Subcutaneous adipose tissue (tissue), 4 donors: ENCODE results near the gene RNF38. TPM values are rescaled to one million over a fixed set of nuclear protein-coding genes. Genes with fewer than 3 reads are reported as not detected.

Source experiments
- CTCF ChIP-seq: fragments of 450-650 bp; IDR thresholded peaks from one replicate; pipeline ENCODE4 v1.5.1; 2016; ENCODE audit warnings: low read depth, mild to moderate bottlenecking, control low read depth, antibody characterized with exemption, moderate library complexity
- total RNA-seq, 4 donors: library from RNA; depleted of rRNA; stranded (reverse); fragments of >200 nt; gene quantifications; one replicate each; pipeline ENCODE4 v1.1.0, GENCODE V29; 2016

RNF38 gene
- total RNA-seq, 4 donors from 2014 or later, result 29.1 to 48.3 (median 32.7) TPM

DNA sequence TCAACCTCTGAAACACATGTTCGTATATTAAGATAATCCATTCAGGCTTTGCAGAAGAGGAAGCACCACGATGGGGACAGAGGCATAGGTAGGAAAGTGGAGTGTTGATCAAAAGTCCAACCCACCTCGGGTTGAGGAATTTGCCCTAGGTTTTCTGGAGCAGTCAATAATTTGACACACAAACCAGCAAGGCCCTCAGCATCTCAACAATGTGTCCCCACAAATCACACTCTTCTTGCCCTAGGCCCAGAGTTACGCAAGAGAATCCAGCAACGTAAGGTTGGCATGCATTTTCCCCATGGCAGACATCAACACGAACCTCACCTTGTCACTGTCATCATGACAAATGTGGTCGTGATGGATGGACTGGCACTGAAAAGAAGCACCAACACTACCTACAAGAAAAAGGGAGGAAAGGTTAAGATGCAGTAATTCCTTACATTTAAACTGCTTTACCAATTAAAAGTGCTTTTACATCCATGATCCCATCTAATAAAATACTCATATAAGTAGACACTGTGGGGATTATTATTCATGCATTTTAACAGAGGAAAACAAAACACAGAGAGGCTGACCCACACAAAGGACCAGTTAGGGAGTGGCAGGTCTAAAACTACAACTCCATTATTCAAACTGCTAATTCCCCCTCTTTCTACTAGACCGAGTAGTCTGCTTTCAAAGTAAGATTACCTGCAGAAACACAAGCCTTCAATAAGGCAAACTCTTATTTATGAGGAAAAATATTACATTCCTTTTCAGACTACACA is 24.4 kb upstream of the RNF38 start:
- no peak for TF ChIP-seq CTCF

GRCh38 chr9:36423206-36423605 is 23.1 kb upstream of the RNF38 start:
- TF ChIP-seq CTCF, result no peak

DNA sequence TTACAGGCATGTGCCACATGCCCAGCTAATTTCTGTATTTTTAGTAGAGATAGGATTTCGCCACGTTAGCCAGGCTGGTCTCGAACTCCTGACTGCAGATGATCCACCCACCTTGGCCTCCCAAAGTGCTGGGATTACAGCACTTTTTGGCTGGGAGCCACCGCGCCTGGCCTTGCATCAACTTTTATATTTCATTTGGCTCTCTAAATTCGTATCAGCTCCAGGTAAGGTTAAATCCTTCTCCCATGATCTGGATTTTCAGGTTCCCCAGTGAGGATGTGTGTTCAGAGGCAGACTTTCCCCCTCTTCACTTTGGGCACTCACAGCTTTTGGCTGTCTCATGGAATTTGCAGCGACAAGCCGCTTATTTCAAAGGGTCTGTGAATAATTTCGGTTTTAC is 16.8 kb upstream of the RNF38 start:
- TF ChIP-seq CTCF, result no peak

DNA sequence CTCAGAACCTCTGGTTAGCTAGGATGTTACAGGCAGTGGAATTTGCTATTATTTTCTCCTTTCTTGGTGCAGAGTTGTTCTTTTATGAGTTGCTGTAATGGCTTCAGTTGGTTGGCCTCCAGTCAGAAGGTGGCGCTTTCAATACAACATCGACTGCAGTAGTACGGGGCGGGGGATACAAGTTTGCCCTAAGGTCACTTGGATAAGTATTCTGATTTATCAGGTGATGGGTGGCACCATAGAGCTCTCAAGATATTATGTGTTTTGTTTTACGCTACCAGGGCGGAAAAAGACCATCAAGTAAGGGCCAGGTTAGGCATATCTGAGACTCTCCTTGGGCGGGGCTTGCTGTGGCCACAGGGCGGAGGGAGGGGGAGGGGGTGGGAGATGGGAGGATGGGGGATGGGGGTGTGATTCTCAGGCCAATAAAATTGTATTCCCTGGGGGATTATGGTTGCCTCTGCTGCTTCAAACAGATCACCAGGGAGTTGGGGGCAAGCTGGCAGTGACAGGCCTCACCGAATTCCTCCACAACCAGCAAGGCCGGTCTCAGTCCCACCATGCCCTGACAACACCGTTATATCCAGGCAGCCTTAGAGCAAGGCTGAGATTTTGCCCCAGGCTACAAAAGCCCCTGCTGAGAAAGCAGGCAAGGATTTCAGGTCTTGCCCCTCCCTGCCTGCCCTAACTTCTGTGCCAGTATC is 15.9 kb upstream of the RNF38 start:
- no peak for TF ChIP-seq CTCF

DNA sequence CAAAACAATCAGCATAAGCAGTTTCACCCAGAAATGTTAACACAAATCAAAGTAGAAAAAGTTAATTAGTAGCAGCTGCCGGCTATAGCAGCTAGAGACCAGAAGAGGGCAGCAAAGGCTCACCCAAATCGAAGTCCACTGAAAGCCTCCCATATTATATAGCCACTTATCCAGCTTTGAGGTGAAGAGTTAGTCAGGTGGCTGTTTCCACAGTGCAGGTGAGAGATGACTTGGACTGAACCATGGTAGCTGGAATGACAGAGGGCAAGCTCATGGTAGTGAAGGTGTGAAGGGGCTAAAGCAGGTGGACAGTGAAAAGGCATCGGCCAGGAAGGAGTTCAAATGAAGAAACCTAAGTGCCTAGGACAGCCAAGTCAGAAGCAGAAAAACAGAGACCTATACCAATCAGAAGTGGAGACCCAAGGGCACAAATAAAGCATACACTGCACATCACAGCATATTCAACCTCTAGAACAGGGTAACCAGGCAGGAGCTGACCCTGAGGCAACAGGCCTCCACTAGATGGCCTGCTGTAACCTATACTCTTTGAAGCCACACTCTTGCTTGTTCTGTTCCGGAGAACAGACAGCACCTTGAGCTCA is 7.2 kb upstream of the RNF38 start:
- no peak for TF ChIP-seq CTCF

DNA sequence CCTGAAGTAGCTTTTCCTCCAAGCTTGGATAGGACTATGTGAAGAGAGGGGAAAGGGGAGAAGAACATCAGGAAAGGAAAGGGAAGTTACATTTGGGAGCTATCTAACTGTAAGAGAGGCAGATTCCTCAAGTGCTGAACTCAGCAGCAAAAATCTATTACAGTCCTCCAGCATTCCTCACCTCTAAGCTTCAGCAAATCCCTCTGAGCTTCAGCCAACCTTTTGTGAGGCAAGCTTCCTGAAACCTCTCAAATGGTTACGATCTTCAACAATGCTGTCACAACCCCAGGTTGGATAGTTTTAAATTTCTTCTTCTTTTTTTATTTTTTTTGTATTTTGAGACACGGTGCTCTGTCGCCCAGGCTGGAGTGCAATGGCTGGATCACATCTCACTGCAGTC is 2.5 kb upstream of the RNF38 start:
- no peak for TF ChIP-seq CTCF

DNA sequence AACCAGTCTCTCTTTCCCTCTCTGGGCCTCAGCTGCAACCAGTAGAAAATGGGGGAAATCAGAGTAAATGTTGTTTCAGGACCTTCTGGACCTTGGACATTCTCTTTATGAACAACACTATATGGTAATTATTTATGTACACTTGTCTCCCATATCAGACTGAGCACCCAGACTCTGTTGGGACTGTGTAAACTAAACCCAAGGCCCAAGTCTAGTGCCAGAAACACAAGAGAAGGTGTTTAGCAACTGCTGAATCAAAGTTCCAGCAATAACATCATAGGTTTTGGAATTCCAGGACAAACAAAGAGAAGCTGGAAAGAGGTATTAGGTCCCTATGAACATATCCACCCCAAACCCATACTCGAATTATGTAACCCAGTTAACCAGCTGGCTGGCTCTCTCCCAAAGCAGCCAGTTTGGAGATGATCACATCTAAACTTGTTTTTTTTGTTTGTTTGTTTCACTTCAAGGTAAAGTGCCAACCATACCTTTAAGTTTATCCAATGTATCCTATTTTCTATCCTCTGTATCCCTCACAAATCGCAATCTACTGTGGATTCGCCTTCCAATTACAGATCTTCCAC is 1.9 kb upstream of the RNF38 start:
- TF ChIP-seq CTCF, result no peak
